Fibroblast of the aortic adventitia (primary cell): ENCODE results near the gene C10orf90. TPM values are rescaled to one million over a fixed set of nuclear protein-coding genes. Genes with fewer than 3 reads are reported as not detected.

ENCODE experiments used
- DNase-seq: peaks from one replicate; pipeline ENCODE4 v3.0.0-alpha.2; 2010; ENCODE audit warnings: low read depth
- H3K4me3 ChIP-seq: 2 replicates; pipeline ENCODE4 v1.5.1; 2011; ENCODE audit warnings: low read depth, mild to moderate bottlenecking, control low read depth, low read length, moderate library complexity
- CTCF ChIP-seq: IDR thresholded peaks from 2 replicates; pipeline ENCODE4 v1.5.1; 2011; ENCODE audit warnings: mild to moderate bottlenecking, low read length, control low read depth, inconsistent platforms; ENCODE audit not compliant: insufficient read depth
- total RNA-seq: library from RNA; depleted of rRNA; stranded (reverse); fragments of >200 nt; gene quantifications from 2 replicates; pipeline ENCODE4 v1.2.3, GENCODE V29; 2012; ENCODE audit warnings: low replicate concordance

Gene C10orf90
- total RNA-seq, 1 donor, result 1.1 TPM

GRCh38 chr10:126461289-126461940, 209.1 kb downstream of the C10orf90 start:
- no peak for DNase-seq
- no peak for TF ChIP-seq CTCF
- H3K4me3 ChIP-seq, result no peak overlapping the region

- DNase-seq, result peak; percentile 81
- no peak overlapping the region for H3K4me3 ChIP-seq
- no peak for TF ChIP-seq CTCF
Observed at GRCh38 chr10:126459878-126460481, 210.5 kb downstream of the C10orf90 start.

GRCh38 chr10:126459032-126459831, 211.3 kb downstream of the C10orf90 start:
- peak; percentile 90 for DNase-seq
- H3K4me3 ChIP-seq, result no peak overlapping the region
- TF ChIP-seq CTCF, result peak; percentile 59

GRCh38 chr10:126458466-126458865, 212.0 kb downstream of the C10orf90 start:
- no peak for TF ChIP-seq CTCF
- peak; percentile 66 for DNase-seq

GRCh38 chr10:126456632-126457031, 213.9 kb downstream of the C10orf90 start:
- H3K4me3 ChIP-seq, result no peak overlapping the region
- DNase-seq, result no peak
- no peak for TF ChIP-seq CTCF

More at GRCh38 chr10:126458466-126458865, 212.0 kb downstream of the C10orf90 start:
- H3K4me3 ChIP-seq, result no peak overlapping the region

GRCh38 chr10:126455766-126456405, 214.6 kb downstream of the C10orf90 start:
- DNase-seq, result peak; percentile 16
- H3K4me3 ChIP-seq, result no peak overlapping the region
- no peak for TF ChIP-seq CTCF
